ENCODE data around the gene NARS2.

DNA sequence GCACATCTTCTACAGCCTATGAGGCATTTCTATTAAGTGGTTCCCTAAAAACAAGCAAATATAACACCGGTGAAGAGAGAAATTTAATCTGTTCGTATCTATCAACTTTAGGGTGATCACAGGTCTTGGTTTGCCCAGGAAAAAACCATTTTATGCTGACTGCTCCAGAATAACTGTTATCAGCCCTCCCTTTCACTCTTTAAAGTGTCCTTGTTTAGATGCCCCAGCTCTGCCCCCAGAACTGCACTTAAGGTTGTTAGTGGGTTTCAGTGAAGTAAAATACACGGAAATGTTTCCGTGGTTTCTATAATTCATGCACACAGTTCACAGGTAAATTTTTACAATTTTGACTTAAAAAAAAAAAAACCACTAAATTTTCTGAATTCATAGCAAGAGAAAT is 70.0 kb downstream of the NARS2 start:
- no peak for TF ChIP-seq CTCF (conservative IDR thresholded peaks at IDR 0.05)
- TF ChIP-seq ZFX (IDR thresholded peaks at IDR 0.05), result no peak

Data from C4-2B (cell line).